ENCODE results near the gene GRIK5.

DNA sequence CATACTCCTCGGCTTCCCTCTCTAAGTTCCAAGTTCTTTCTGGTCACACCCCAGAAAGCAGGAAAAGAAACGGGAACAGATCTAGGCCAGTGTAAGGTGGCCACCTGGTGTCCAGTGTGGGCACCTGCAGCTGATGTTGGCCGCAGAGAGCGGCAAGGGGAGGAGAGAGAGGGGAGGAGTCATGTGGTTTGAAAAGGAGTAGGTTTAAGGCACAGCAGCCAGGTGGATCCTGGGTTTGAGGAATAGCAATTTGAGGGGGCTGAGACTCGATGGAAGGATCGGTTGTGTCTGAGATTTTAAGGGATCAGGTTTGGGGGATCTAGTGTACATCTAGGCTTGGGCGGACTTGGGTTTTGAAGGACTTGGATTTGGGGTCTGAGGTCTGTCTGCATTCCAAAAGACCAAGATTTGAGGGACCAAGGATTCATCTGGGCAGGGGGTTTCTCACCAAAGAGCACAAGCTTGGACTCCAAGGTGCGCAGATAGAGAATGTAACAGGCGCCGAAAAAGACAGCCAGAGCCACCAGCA is 112.1 kb downstream of the GRIK5 start:
- TF ChIP-seq, protein P1, sequence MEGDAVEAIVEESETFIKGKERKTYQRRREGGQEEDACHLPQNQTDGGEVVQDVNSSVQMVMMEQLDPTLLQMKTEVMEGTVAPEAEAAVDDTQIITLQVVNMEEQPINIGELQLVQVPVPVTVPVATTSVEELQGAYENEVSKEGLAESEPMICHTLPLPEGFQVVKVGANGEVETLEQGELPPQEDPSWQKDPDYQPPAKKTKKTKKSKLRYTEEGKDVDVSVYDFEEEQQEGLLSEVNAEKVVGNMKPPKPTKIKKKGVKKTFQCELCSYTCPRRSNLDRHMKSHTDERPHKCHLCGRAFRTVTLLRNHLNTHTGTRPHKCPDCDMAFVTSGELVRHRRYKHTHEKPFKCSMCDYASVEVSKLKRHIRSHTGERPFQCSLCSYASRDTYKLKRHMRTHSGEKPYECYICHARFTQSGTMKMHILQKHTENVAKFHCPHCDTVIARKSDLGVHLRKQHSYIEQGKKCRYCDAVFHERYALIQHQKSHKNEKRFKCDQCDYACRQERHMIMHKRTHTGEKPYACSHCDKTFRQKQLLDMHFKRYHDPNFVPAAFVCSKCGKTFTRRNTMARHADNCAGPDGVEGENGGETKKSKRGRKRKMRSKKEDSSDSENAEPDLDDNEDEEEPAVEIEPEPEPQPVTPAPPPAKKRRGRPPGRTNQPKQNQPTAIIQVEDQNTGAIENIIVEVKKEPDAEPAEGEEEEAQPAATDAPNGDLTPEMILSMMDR (IDR thresholded peaks at IDR 0.05; ENCODE audit: control extremely low read depth in 1 of 3, insufficient read depth in 1 of 3, low read depth in 1 of 3, low read length in 3 of 3): peak; percentile 86 to 96 (median 95)
- TF ChIP-seq EP300 (IDR thresholded peaks at IDR 0.05; ENCODE audit: borderline replicate concordance in 1 of 2, low read depth in 2 of 2, low read length in 2 of 2): no peak
- no peak for TF ChIP-seq POLR2A (IDR thresholded peaks at IDR 0.05; ENCODE audit: control extremely low read depth in 1 of 2, low read depth in 2 of 2, low read length in 2 of 2)
- TF ChIP-seq SIN3A (conservative IDR thresholded peaks at IDR 0.05 in 1 of 2, IDR thresholded peaks at IDR 0.05 in 1 of 2; ENCODE audit: low read depth in 1 of 2, low read length in 2 of 2): no peak
- no peak for TF ChIP-seq ZNF274 (IDR thresholded peaks at IDR 0.05; ENCODE audit: borderline replicate concordance, extremely low read depth, low read length)
- TF ChIP-seq, protein P2, sequence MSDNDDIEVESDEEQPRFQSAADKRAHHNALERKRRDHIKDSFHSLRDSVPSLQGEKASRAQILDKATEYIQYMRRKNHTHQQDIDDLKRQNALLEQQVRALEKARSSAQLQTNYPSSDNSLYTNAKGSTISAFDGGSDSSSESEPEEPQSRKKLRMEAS (IDR thresholded peaks at IDR 0.05): peak; percentile 22; the same call in 1 of the 2 replicates
- no peak for TF ChIP-seq EZH2 (IDR thresholded peaks at IDR 0.05; ENCODE audit: low read depth, low read length, severe bottlenecking)
- TF ChIP-seq RAD21 (IDR thresholded peaks at IDR 0.05 in 1 of 2, conservative IDR thresholded peaks at IDR 0.05 in 1 of 2; ENCODE audit: low read depth in 2 of 2, low read length in 2 of 2): peak; percentile 84 to 86
